Measurements from ENCODE around the gene PSMB5.
"Not testable (repeated sequence)": the region's sequence is repeated elsewhere in the genome, so short reads cannot be mapped to it uniquely, and the experiment has no call there.

The PSMB5 gene

GRCh38 chr14:23013054-23013748 is 21.5 kb downstream of the PSMB5 start:
- DNase-seq: no peak

DNA sequence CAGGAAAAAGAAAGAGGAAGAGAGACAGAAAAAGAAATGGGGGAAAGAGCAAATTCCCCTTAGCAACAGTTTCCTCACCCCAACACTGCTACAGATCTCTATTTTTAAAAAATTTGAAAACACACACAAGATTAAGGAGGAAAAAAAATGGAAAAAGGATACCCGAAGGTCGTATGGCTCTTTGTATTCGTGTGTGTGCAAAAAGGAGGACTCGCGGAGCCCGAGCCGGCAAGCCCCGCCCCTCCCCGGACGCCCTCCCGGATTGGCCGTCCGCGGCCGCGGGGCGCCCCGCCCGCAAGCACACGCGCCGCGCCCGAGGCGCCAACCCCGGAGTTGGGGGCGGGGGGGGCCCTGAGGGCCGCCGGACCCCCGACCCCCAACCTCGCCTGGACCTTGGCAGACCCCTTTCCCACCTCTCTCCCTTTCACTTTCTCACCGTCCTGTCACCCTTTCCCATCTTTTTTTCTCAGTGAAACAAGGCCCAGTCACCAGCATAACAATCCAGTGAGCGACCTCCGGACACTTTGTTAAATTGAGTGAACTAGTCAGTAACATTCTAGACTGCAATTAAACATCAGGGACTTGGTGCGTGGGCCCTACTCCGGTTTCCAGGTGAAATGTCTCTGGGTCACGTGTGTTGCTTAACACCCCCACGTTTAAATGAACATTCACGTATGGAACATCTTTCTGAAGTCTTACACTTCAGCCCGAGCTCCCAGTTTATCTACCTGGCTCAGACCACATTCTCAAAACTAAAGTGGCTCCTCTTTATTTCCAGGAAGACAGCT is 24.6 kb downstream of the PSMB5 start, which contains the start of gene C14orf93:
Gene C14orf93, minus strand, starts transcription at position 205 of the 788 bp plus-strand sequence. CDS start 11,120 bp downstream, outside the sequence.
- DNase-seq: peak; percentile 82

- DNase-seq: no peak
Measured at GRCh38 chr14:23009483-23009938, 25.2 kb downstream of the PSMB5 start.

DNA sequence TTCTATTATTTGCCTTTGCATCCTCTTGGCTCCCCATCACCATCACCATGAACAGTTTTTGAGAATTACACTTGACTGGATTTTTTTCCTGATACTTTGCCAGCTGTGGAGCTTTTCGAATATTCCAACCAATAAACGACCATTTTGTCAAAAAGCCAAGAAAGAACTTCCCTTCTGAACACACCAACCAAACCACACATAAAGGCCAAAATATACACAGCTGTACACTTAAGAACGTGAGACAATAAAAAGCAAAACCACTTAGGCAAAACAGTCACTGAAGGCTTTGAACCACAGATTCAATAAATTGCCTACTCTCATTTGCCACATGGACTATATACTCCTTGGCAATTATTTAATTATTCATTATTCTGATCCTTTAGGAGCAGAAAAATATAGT is 25.9 kb downstream of the PSMB5 start:
- no peak for DNase-seq

GRCh38 chr14:23006544-23007419 is 27.9 kb downstream of the PSMB5 start:
- peak; percentile 99 for DNase-seq

GRCh38 chr14:23006188-23006534 is 28.5 kb downstream of the PSMB5 start:
- no peak for DNase-seq

GRCh38 chr14:23005451-23006187 is 29.1 kb downstream of the PSMB5 start:
- DNase-seq: no peak

GRCh38 chr14:23004274-23004673 is 30.4 kb downstream of the PSMB5 start:
- not testable (repeated sequence) for DNase-seq

DNA sequence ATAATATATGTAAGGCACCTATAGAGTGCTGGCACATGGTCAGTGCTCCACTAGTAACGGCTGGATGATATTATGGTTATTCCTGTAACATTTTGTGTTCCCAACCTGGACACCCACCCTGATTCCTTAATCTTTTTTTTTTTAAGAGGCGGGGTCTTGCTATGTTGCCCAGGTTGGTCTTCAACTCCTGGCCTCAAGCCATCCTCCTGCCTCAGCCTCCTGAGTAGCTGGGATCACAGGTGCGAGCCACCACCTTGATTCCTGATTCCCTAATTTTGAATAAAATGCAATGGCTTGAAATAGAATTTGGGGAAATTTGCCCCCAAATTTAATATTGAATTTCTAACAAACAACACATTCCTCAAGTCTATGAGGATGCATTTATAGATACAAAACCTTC is 32.1 kb downstream of the PSMB5 start:
- DNase-seq: no peak

DNA sequence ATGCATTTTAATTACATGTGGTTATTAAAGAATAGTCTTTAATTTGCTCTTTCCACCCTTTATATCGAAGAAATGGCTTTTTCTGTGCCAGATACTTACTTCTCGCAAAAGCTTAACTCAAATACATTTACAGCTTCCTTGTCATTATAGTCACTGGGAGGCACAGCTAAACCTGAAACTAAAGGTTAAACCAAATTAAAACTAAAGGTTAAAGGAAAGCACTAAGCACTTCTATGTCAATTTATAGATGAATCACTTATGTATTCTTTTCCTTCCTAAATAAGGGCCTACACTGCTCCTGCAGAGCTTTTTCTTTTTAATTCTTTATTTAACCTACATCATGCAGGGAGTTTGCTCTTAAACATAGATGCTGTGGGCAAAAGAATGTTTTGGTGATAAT is 33.8 kb downstream of the PSMB5 start:
- DNase-seq: no peak

DNA sequence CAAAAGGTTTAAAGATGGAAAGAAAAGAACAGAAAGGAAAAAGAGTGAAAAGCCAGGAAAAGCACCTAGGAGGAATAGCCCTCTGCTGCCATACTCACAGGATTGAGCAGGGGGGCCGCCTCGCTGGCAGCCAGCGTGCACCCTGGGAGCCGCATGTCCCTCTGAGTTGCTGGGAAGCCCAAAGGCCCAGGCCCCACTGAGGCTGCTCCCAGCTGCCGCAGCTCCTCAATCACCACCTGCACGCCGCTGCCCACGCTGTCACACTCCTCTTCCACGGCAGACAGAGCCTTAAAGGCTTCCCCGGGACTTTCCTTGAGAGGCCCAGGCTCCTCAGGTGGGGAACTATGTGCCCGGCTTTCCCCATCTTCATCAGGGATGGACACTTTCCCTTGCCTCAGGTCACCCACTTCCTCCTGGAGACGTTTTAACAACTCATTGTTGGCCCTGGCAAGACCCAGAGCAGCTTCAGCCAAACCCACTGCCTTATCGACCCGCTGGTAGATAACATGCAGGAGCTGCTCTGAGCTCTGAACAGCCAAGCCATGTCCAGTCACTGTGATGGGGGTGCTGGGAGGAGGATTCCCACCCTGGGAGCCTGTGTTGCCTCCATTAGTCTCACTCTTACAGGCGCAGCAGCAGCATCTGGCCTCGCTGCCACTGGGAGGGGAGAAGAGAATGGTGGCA is 36.2 kb downstream of the PSMB5 start:
- no peak for DNase-seq

- DNase-seq: no peak
Measured at GRCh38 chr14:22997676-22998323, 36.9 kb downstream of the PSMB5 start.

DNA sequence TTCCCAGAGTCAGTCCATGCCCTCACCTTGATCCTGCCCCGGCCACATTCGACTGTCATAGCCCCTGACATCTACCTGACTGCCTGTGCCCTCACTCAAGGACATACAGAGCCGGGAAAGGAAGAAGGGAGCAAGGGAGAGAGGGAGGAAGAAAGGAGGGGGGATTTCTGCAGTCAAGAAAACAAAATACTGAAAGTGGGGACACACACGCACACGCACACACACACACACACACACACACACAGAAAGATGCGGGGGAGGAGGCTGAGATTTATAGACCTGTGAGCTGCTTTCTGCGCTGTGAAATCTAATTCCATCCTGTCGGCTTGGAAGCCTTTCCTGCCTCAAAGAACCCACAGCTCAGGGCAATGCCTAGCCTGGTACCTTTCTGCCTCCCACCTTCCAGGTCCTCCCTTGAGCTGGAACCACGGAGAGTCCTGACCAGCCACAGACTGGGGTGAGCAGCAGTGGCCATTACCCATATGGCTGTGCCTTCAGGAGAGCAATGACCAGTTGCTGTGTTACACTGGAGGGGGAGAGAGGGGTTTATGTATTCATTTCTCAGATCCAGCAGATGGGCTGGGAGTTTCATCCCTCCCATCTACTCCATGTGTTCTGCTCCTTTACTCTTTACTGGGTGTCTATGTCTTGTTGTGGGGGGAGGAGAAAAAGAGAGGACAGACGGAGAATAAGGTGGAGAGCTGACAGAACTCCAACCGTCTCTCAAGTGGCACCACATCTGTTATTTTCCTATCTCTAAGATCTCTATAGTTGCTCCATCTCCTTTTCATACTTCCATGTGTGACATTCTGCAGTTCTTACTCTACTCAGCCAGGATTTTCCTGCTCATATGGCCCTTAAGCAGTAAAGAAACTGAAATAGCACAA is 37.7 kb downstream of the PSMB5 start:
- DNase-seq: no peak

- DNase-seq: no peak
Measured at GRCh38 chr14:22995889-22996625, 38.6 kb downstream of the PSMB5 start.

DNA sequence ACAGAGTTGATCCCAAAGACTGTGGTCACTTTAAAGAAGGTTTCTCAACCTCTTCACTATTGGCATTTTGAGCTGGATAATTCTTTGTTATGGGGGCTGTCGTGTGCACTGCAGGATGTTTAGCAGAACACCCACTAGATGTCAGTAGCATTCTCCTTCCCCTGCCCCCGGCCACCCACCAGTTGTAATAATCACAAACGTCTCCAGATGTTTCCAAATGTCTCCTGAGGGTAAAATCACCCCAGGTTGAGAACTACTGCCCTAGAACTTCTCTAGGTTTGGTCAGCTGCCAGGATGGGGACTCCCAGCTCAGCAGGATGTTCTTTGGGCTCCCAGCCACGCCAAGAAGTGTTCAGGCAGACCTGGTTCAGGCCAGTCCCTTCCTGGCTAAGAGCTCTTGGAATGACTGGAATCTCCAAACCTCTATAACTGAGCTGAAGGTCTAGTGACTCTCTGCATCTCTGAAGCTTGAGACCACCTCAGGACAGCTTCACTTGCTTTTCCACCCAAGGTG is 39.9 kb downstream of the PSMB5 start:
- peak; percentile 44 for DNase-seq

GRCh38 chr14:22993517-22993916 is 41.2 kb downstream of the PSMB5 start:
- DNase-seq: no peak

DNA sequence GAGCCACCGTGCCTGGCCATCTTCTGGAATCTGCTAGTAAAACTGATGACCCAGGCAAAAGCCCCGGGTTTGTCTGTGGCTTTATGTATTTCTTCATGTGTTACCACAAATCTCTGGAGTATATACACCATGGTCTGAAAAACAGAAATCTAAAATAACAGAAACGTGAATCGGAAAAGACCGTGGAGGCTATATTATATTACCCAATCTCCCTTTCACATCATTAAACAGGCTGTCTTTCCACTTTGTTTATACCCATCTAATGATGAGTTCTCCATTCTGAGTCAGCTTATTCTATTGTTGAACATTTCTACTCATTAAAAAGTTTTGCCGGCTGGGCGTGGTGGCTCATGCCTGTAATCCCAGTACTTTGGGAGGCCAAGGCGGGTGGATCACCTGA is 42.8 kb downstream of the PSMB5 start:
- no peak for DNase-seq

DNA sequence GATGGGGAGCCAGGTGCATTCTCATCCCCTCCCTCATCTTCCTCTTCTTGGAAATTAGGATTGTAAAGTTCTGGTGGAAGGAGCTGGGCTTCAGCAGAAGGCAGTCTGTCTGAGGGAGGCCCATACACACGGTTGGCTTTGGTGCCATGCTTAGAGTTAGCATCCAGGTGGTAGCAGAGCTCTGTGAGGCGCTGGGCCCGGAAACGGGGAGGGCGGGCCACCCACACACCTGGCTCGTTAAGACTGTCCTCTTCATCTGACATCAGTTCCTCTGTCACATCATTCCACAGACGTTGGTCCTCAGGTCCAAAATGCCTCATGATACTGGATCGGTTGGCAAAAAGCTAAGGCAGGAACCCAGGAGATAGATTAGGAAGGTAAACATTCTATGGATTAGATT is 47.4 kb downstream of the PSMB5 start:
- DNase-seq: no peak

DNA sequence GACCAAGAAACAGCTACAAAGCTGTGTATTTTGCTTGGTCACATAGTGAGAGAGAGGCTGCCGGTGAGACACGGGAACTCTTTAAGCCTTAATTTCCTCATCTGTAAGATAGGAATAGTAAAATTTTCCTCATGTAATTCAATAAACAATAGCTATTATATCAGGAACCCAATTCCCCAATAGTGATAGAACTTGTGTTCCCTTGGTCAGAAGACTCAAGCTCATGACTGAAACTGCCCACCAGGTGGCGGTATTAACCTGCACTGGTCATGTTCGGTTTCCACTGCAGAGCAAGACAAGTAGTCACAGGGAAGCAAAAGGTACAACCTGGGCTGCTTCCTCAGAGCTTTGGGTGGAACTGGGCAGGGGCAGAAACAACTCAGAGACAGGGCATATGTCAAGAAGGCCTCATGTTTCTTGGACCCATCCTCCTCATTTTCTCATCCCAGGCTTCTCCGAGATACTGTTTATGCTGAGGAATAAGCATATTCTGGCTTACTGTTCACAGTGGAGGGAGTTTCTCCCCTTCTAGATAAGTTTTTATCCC is 48.1 kb downstream of the PSMB5 start:
- DNase-seq: peak; percentile 89
